Measurements from ENCODE around the gene ZCCHC14. TPM values are rescaled to one million over a fixed set of nuclear protein-coding genes. Genes with fewer than 3 reads are reported as not detected.

ZCCHC14 gene
- total and polyA plus RNA-seq, 2 of the 8 experiments (the other 6 are each of a cell fraction or from before 2014, with no cell fraction given) = 8.2 to 28.2 TPM

DNA sequence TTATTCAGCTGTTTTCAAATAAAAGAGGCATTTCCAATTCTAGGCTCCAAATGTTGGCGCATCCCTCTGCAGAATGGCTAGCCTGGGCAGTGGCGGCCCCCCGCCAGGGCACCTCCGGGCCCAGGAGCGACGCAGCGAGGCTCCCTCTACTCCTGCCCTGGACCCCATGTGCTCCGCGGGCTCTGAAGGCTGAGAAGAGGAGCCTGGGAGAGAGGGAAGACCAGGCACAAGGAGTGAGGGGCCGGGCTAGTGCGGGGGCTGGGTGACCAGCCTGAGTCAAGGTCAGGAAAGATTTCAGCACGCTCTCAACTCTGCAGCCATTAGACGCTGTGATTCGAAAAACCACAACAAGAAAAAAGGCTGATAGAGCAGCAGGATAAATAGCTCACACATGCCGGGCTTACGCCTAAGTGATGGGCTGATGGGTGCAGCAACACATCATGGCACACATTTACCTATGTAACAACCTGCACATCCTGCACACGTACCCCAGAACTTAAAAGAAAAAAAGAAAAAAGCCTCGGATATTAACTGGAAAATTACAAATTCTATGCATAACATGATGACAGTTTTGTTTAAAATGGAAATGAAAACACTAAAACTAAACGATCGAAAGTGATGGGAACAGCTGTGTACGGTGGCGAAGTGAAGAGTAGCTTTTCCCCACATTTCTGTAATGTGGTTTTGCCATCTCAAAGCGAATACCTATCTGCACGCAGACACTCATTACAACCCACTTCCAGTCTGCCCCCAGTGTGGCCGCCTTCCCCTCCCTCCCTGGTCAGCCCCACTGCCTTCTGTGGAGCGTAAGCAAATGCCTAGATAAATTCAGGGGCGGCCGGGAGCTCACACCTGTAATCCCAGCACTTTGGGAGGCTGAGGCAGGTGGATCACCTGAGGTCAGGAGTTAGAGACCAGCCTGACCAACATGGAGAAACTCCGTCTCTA lies 56.3 kb downstream of the ZCCHC14 start (continued):
- TF ChIP-seq, protein P1, sequence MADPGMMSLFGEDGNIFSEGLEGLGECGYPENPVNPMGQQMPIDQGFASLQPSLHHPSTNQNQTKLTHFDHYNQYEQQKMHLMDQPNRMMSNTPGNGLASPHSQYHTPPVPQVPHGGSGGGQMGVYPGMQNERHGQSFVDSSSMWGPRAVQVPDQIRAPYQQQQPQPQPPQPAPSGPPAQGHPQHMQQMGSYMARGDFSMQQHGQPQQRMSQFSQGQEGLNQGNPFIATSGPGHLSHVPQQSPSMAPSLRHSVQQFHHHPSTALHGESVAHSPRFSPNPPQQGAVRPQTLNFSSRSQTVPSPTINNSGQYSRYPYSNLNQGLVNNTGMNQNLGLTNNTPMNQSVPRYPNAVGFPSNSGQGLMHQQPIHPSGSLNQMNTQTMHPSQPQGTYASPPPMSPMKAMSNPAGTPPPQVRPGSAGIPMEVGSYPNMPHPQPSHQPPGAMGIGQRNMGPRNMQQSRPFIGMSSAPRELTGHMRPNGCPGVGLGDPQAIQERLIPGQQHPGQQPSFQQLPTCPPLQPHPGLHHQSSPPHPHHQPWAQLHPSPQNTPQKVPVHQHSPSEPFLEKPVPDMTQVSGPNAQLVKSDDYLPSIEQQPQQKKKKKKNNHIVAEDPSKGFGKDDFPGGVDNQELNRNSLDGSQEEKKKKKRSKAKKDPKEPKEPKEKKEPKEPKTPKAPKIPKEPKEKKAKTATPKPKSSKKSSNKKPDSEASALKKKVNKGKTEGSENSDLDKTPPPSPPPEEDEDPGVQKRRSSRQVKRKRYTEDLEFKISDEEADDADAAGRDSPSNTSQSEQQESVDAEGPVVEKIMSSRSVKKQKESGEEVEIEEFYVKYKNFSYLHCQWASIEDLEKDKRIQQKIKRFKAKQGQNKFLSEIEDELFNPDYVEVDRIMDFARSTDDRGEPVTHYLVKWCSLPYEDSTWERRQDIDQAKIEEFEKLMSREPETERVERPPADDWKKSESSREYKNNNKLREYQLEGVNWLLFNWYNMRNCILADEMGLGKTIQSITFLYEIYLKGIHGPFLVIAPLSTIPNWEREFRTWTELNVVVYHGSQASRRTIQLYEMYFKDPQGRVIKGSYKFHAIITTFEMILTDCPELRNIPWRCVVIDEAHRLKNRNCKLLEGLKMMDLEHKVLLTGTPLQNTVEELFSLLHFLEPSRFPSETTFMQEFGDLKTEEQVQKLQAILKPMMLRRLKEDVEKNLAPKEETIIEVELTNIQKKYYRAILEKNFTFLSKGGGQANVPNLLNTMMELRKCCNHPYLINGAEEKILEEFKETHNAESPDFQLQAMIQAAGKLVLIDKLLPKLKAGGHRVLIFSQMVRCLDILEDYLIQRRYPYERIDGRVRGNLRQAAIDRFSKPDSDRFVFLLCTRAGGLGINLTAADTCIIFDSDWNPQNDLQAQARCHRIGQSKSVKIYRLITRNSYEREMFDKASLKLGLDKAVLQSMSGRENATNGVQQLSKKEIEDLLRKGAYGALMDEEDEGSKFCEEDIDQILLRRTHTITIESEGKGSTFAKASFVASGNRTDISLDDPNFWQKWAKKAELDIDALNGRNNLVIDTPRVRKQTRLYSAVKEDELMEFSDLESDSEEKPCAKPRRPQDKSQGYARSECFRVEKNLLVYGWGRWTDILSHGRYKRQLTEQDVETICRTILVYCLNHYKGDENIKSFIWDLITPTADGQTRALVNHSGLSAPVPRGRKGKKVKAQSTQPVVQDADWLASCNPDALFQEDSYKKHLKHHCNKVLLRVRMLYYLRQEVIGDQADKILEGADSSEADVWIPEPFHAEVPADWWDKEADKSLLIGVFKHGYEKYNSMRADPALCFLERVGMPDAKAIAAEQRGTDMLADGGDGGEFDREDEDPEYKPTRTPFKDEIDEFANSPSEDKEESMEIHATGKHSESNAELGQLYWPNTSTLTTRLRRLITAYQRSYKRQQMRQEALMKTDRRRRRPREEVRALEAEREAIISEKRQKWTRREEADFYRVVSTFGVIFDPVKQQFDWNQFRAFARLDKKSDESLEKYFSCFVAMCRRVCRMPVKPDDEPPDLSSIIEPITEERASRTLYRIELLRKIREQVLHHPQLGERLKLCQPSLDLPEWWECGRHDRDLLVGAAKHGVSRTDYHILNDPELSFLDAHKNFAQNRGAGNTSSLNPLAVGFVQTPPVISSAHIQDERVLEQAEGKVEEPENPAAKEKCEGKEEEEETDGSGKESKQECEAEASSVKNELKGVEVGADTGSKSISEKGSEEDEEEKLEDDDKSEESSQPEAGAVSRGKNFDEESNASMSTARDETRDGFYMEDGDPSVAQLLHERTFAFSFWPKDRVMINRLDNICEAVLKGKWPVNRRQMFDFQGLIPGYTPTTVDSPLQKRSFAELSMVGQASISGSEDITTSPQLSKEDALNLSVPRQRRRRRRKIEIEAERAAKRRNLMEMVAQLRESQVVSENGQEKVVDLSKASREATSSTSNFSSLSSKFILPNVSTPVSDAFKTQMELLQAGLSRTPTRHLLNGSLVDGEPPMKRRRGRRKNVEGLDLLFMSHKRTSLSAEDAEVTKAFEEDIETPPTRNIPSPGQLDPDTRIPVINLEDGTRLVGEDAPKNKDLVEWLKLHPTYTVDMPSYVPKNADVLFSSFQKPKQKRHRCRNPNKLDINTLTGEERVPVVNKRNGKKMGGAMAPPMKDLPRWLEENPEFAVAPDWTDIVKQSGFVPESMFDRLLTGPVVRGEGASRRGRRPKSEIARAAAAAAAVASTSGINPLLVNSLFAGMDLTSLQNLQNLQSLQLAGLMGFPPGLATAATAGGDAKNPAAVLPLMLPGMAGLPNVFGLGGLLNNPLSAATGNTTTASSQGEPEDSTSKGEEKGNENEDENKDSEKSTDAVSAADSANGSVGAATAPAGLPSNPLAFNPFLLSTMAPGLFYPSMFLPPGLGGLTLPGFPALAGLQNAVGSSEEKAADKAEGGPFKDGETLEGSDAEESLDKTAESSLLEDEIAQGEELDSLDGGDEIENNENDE (IDR thresholded peaks at IDR 0.05; ENCODE audit: insufficient replicate concordance, low read length) = no peak
- no peak for TF ChIP-seq KDM5A (IDR thresholded peaks at IDR 0.05; ENCODE audit: low read length)
- no peak for TF ChIP-seq SP2 (IDR thresholded peaks at IDR 0.05; ENCODE audit: low read length)
- TF ChIP-seq EGR1 (IDR thresholded peaks at IDR 0.05; ENCODE audit: borderline replicate concordance, low read depth, low read length) = no peak
- TF ChIP-seq, protein P2, sequence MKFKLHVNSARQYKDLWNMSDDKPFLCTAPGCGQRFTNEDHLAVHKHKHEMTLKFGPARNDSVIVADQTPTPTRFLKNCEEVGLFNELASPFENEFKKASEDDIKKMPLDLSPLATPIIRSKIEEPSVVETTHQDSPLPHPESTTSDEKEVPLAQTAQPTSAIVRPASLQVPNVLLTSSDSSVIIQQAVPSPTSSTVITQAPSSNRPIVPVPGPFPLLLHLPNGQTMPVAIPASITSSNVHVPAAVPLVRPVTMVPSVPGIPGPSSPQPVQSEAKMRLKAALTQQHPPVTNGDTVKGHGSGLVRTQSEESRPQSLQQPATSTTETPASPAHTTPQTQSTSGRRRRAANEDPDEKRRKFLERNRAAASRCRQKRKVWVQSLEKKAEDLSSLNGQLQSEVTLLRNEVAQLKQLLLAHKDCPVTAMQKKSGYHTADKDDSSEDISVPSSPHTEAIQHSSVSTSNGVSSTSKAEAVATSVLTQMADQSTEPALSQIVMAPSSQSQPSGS (IDR thresholded peaks at IDR 0.05; ENCODE audit: low read length) = no peak
- TF ChIP-seq TAF1 (IDR thresholded peaks at IDR 0.05; ENCODE audit: low read depth, low read length) = 0 out of 2 replicates have a peak, but pooled peaks have one; percentile 14
- TF ChIP-seq SRF (IDR thresholded peaks at IDR 0.05; ENCODE audit: low read depth, low read length) = no peak
- no peak for TF ChIP-seq RBBP5 (IDR thresholded peaks at IDR 0.05; ENCODE audit: borderline replicate concordance, low read depth, low read length)
